Middle frontal gyrus (tissue), 1 donor: ENCODE measurements around the gene SH3PXD2A.

Source experiments
- DNase-seq: peaks from one replicate; pipeline ENCODE4 v3.0.0-alpha.2; 2015; ENCODE audit warnings: low spot score; ENCODE audit errors: extremely low spot score

Gene SH3PXD2A

GRCh38 chr10:103551619-103552602 is 303.5 kb downstream of the SH3PXD2A start:
- DNase-seq: no peak

- no peak for DNase-seq
Measured at GRCh38 chr10:103550229-103550628, 305.1 kb downstream of the SH3PXD2A start.

- no peak for DNase-seq
Measured at GRCh38 chr10:103549349-103549685, 306.1 kb downstream of the SH3PXD2A start.

- DNase-seq: no peak
Measured at GRCh38 chr10:103548581-103549348, 306.6 kb downstream of the SH3PXD2A start.

- DNase-seq: no peak
Measured at GRCh38 chr10:103548006-103548405, 307.4 kb downstream of the SH3PXD2A start.

- no peak for DNase-seq
Measured at GRCh38 chr10:103547391-103547946, 307.9 kb downstream of the SH3PXD2A start.

- no peak for DNase-seq
Measured at GRCh38 chr10:103546401-103546800, 309.0 kb downstream of the SH3PXD2A start.

- no peak for DNase-seq
Measured at GRCh38 chr10:103545771-103546281, 309.6 kb downstream of the SH3PXD2A start.

- no peak for DNase-seq
Measured at GRCh38 chr10:103545366-103545765, 310.0 kb downstream of the SH3PXD2A start.

GRCh38 chr10:103544657-103545310 is 310.6 kb downstream of the SH3PXD2A start:
- DNase-seq: no peak
